Measurements from ENCODE around the gene CCDC57.

Gene CCDC57

GRCh38 chr17:82152114-82152513 lies 60.5 kb downstream of the CCDC57 start:
- Histone ChIP-seq H3K9me3 (ENCODE audit: insufficient read depth, low read length) (no peaks in the 10 kb centered on the region), H3K27me3 (ENCODE audit: low read length) (no peaks in the 10 kb centered on the region), H3K4me3 (ENCODE audit: insufficient read depth, low read length, poor library complexity, severe bottlenecking) (no peak overlapping the region), H2AFZ (ENCODE audit: low read depth, low read length, severe bottlenecking) (no peak overlapping the region), H3K27ac (ENCODE audit: low read depth, low read length) (no peak overlapping the region), H3K79me2 (ENCODE audit: insufficient read depth, low read length) (no peaks in the 10 kb centered on the region), H3K36me3 (ENCODE audit: low read length) (no peaks in the 10 kb centered on the region), H4K20me1 (ENCODE audit: low read depth, low read length) (no peaks in the 10 kb centered on the region), H3K4me2 (ENCODE audit: low read depth, low read length, poor library complexity, severe bottlenecking) (no peak overlapping the region), H3K9me2 (replicated peaks; ENCODE audit: insufficient read depth, low read length) (no peaks in the 10 kb centered on the region), H3K9ac (ENCODE audit: low read length) (no peak overlapping the region), H3F3A (ENCODE audit: insufficient read depth) (no peaks in the 10 kb centered on the region)
- no peak for TF ChIP-seq EZH2phosphoT487 (conservative IDR thresholded peaks at IDR 0.05; ENCODE audit: low read length)
- no peak for TF ChIP-seq CTCF (IDR thresholded peaks at IDR 0.05; ENCODE audit: insufficient read depth, low read length, poor library complexity, severe bottlenecking)

- Histone ChIP-seq H3K9me3 (ENCODE audit: insufficient read depth, low read length) (no peaks in the 10 kb centered on the region), H3K27ac (ENCODE audit: low read depth, low read length) (no peak overlapping the region), H3K4me2 (ENCODE audit: low read depth, low read length, poor library complexity, severe bottlenecking) (no peak overlapping the region), H3K9ac (ENCODE audit: low read length) (no peak overlapping the region), H3K36me3 (ENCODE audit: low read length) (no peaks in the 10 kb centered on the region), H3F3A (ENCODE audit: insufficient read depth) (no peaks in the 10 kb centered on the region), H2AFZ (ENCODE audit: low read depth, low read length, severe bottlenecking) (no peak overlapping the region), H3K79me2 (ENCODE audit: insufficient read depth, low read length) (no peaks in the 10 kb centered on the region), H3K9me2 (replicated peaks; ENCODE audit: insufficient read depth, low read length) (no peaks in the 10 kb centered on the region), H4K20me1 (ENCODE audit: low read depth, low read length) (no peaks in the 10 kb centered on the region), H3K27me3 (ENCODE audit: low read length) (no peaks in the 10 kb centered on the region), H3K4me3 (ENCODE audit: insufficient read depth, low read length, poor library complexity, severe bottlenecking) (no peak overlapping the region)
- TF ChIP-seq CTCF (IDR thresholded peaks at IDR 0.05; ENCODE audit: insufficient read depth, low read length, poor library complexity, severe bottlenecking): no peak
- TF ChIP-seq EZH2phosphoT487 (conservative IDR thresholded peaks at IDR 0.05; ENCODE audit: low read length): no peak
Measured at GRCh38 chr17:82151106-82151957, 61.3 kb downstream of the CCDC57 start.

- Histone ChIP-seq H3K27ac (ENCODE audit: low read depth, low read length) (no peak overlapping the region), H3K36me3 (ENCODE audit: low read length) (no peaks in the 10 kb centered on the region), H3F3A (ENCODE audit: insufficient read depth) (no peaks in the 10 kb centered on the region), H3K4me2 (ENCODE audit: low read depth, low read length, poor library complexity, severe bottlenecking) (no peak overlapping the region), H3K9ac (ENCODE audit: low read length) (no peak overlapping the region), H3K4me3 (ENCODE audit: insufficient read depth, low read length, poor library complexity, severe bottlenecking) (no peak overlapping the region), H3K9me2 (replicated peaks; ENCODE audit: insufficient read depth, low read length) (no peaks in the 10 kb centered on the region), H3K9me3 (ENCODE audit: insufficient read depth, low read length) (no peaks in the 10 kb centered on the region), H4K20me1 (ENCODE audit: low read depth, low read length) (no peaks in the 10 kb centered on the region), H3K27me3 (ENCODE audit: low read length) (no peaks in the 10 kb centered on the region), H2AFZ (ENCODE audit: low read depth, low read length, severe bottlenecking) (no peak overlapping the region), H3K79me2 (ENCODE audit: insufficient read depth, low read length) (no peaks in the 10 kb centered on the region)
- TF ChIP-seq CTCF (IDR thresholded peaks at IDR 0.05; ENCODE audit: insufficient read depth, low read length, poor library complexity, severe bottlenecking) (no peak), EZH2phosphoT487 (conservative IDR thresholded peaks at IDR 0.05; ENCODE audit: low read length) (no peak)
Measured at GRCh38 chr17:82149401-82150099, 63.1 kb downstream of the CCDC57 start.

All from SU-DHL-6 (cell line).